ENCODE measurements around the gene COQ4. TPM values are rescaled to one million over a fixed set of nuclear protein-coding genes. Genes with fewer than 3 reads are reported as not detected.

COQ4 gene
- total RNA-seq, 1 donor, result 22.0 TPM

GRCh38 chr9:128372784-128373183 is 50.1 kb downstream of the COQ4 start:
- peak; percentile 67 for DNase-seq (ENCODE audit: low read depth)
- no peak for TF ChIP-seq CTCF (IDR thresholded peaks at IDR 0.05; ENCODE audit: insufficient read depth, low read depth, low read length)

DNA sequence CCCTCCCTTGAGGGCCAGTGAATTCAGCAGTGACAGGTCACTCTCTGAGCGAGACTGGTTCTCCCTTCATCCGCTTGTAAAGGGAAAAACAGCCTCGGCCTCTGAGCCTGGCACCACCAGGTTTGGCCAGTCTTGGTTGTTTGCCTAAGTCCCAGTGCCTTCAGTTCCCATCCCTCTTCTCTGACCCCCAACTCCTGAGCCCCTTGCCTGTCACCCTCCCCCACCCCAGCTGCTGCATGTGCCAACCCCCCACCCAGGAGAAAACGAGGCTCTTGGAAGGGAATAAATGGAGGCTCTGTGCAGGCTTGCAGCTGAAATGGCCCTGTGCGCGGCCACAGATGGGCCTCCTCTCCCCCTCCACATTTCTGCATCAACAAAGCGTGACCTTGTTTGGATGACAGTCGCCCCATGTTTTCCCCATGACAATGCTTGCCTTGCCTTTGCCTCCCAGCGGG is 51.6 kb downstream of the COQ4 start:
- H3K4me3 ChIP-seq (ENCODE audit: low read depth, low read length), result no peak overlapping the region
- no peak for TF ChIP-seq CTCF (IDR thresholded peaks at IDR 0.05; ENCODE audit: insufficient read depth, low read depth, low read length)
- no peak for DNase-seq (ENCODE audit: low read depth)

More at GRCh38 chr9:128372784-128373183, 50.1 kb downstream of the COQ4 start:
- H3K4me3 ChIP-seq (ENCODE audit: low read depth, low read length), result no peak overlapping the region

DNA sequence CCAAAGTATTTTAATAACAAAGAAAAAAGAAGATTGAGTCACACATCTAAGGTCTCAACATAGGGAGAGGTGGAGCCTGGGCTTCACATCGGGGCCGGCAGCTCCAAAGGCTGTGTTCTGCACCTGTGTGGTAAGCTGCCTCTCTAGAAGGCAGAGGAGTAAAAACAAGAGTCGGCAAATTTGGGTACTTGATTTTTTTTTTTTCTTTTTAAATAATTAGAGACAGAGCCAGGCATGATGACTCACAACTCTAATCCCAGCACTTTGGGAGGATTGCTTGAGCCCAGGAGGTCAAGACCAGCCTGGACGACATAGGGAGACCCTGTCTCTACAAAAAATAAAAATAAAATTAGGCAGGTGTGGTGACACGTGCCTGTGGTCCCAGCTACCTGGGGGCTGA is 53.2 kb downstream of the COQ4 start:
- no peak overlapping the region for H3K4me3 ChIP-seq (ENCODE audit: low read depth, low read length)
- no peak for DNase-seq (ENCODE audit: low read depth)
- no peak for TF ChIP-seq CTCF (IDR thresholded peaks at IDR 0.05; ENCODE audit: insufficient read depth, low read depth, low read length)

DNA sequence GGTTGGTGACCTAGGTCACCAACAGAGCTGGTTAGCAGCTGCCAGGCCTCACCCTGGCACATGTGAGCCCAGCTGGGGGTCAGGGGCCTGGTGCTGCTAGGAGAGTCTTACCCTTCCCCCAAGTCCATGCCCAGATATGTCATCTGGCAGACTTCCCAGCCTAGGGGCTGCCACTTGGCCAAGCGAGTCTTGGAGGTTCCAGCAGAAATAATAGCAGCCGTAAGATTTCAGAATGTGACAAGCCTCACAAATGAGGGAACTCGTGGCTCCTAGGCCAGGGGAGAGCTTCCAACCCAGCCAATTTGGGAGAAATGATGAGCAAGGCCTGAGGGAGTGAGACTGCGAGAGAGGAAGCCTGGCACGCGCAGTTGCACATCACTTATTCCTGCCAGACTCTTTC is 59.6 kb downstream of the COQ4 start:
- H3K4me3 ChIP-seq (ENCODE audit: low read depth, low read length), result no peak overlapping the region
- TF ChIP-seq CTCF (IDR thresholded peaks at IDR 0.05; ENCODE audit: insufficient read depth, low read depth, low read length), result no peak
- DNase-seq (ENCODE audit: low read depth), result no peak

DNA sequence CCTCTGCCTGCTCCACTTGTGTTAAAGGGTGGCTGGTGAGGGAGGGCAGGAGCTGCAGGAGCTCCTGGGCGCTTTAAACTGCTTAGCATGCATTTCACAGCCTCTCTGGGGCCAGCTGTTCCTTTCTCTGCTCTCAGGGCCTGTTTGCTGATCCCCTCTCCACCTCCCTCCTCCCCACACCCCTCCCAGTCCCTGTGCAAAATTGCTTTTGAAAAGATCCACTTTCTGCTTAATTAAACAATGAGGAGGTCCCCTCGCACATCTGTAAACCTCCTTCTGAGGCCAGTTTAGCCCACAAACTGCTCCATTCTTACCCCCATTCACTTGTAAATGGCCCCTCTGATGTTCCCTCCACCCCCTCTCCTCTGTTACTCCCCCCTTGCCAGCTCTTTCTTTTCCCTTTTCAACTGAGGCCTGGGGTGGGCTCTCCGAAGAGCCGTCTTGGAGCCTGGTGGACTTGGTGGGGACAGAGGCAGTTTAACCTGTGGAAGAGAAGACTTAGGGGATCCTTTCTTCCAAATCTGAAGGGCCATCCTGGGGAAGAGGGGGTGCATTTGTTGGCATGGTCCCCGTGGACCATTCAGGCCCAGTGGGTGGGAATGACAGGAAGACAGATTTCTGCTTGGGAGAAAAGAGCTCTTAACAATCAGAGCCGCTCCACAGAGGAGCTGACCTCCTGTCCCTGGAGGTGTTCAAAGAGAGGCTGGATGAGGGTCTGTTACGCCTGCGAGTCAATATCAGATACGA is 60.5 kb downstream of the COQ4 start:
- TF ChIP-seq CTCF (IDR thresholded peaks at IDR 0.05; ENCODE audit: insufficient read depth, low read depth, low read length), result no peak
- no peak overlapping the region for H3K4me3 ChIP-seq (ENCODE audit: low read depth, low read length)
- DNase-seq (ENCODE audit: low read depth), result no peak

Other genes starting within 250 kb of the COQ4 start
- gene PTGES2, start 195.1 kb upstream of the COQ4 start, total RNA-seq, result 43.6 and 58.6 TPM in 2 replicates
- gene LCN2, start 173.4 kb upstream of the COQ4 start, total RNA-seq, result not detected in 2 replicates
- gene BBLN, start 162.6 kb upstream of the COQ4 start, total RNA-seq, result 19.4 and 30.3 TPM in 2 replicates
- 34.1 and 35.4 TPM in 2 replicates for gene CIZ1, start 131.3 kb upstream of the COQ4 start, total RNA-seq
- 15.5 and 36.1 TPM in 2 replicates for gene DNM1, start 119.5 kb upstream of the COQ4 start, total RNA-seq
- gene GOLGA2, start 46.8 kb upstream of the COQ4 start, total RNA-seq, result 114 and 116 TPM in 2 replicates
- gene SWI5, start 46.6 kb upstream of the COQ4 start, total RNA-seq, result 26.7 and 31.1 TPM in 2 replicates
- 17.7 and 20.6 TPM in 2 replicates for gene TRUB2, start 392 bp upstream of the COQ4 start, total RNA-seq
- gene SLC27A4, start 17.7 kb downstream of the COQ4 start, total RNA-seq, result 21.3 and 22.9 TPM in 2 replicates
- 29.8 and 33.8 TPM in 2 replicates for gene URM1, start 48.5 kb downstream of the COQ4 start, total RNA-seq
- gene CERCAM, start 98.0 kb downstream of the COQ4 start, total RNA-seq, result 80.2 and 86.8 TPM in 2 replicates
- 33.5 and 44.5 TPM in 2 replicates for gene ODF2, start 133.2 kb downstream of the COQ4 start, total RNA-seq
- 21.3 and 35.0 TPM in 2 replicates for gene GLE1, start 181.9 kb downstream of the COQ4 start, total RNA-seq
- gene SPTAN1, start 229.7 kb downstream of the COQ4 start, total RNA-seq, result 477 and 501 TPM in 2 replicates

Measured in fibroblast of villous mesenchyme (primary cell).